Measurements from ENCODE around the gene USP22. TPM values are rescaled to one million over a fixed set of nuclear protein-coding genes. Genes with fewer than 3 reads are reported as not detected.

The USP22 gene
- total RNA-seq, 4 donors from 2014 or later = 120 to 258 (median 143) TPM

- in situ Hi-C loops (cut with MboI; ENCODE audit: low sequenced_read_pairs in 4 of 4) = no loop called here
- Histone ChIP-seq H3K27me3 (no peaks in the 10 kb centered on the region), H3K4me3 (no peak overlapping the region), H3K36me3 (no peaks in the 10 kb centered on the region), H3K27ac (no peak overlapping the region), H3K4me1 (peaks cover 0 to 7% of the 10 kb centered on the region in 2 donors), H3K9me3 (no peaks in the 10 kb centered on the region)
- intact Hi-C loops (cut with DNase I; ENCODE audit: low total_unique reads) = no loop called here
- TF ChIP-seq CTCF (IDR thresholded peaks at IDR 0.05 in 4 of 5, conservative IDR thresholded peaks at IDR 0.05 in 1 of 5) (no peak), POLR2A (IDR thresholded peaks at IDR 0.05) (no peak)
- no peak for ATAC-seq
- DNase-seq = no peak
These were observed 67.2 kb downstream of the USP22 start for GRCh38 chr17:20975566-20975965.

- no peaks in the 10 kb centered on the region for H3K27me3 ChIP-seq
- no peaks in the 10 kb centered on the region for H3K36me3 ChIP-seq
- no peak overlapping the region for H3K4me3 ChIP-seq
- H3K27ac ChIP-seq = no peak overlapping the region
- in situ Hi-C loops (cut with MboI; ENCODE audit: low sequenced_read_pairs in 4 of 4) (no loop called here), intact Hi-C loops (cut with DNase I; ENCODE audit: low total_unique reads) (no loop called here)
- no peaks in the 10 kb centered on the region for H3K9me3 ChIP-seq
- TF ChIP-seq POLR2A (IDR thresholded peaks at IDR 0.05) (no peak), CTCF (IDR thresholded peaks at IDR 0.05 in 4 of 5, conservative IDR thresholded peaks at IDR 0.05 in 1 of 5) (no peak)
- DNase-seq = no peak
- H3K4me1 ChIP-seq = peaks cover 0 to 7% of the 10 kb centered on the region in 2 donors
- no peak for ATAC-seq
These were observed 72.5 kb downstream of the USP22 start for GRCh38 chr17:20970329-20970728.

- Histone ChIP-seq H3K27me3 (no peaks in the 10 kb centered on the region), H3K4me1 (peaks cover 0 to 7% of the 10 kb centered on the region in 2 donors), H3K27ac (no peak overlapping the region), H3K36me3 (no peaks in the 10 kb centered on the region), H3K9me3 (no peaks in the 10 kb centered on the region), H3K4me3 (no peak overlapping the region)
- intact Hi-C loops (cut with DNase I; ENCODE audit: low total_unique reads) = no loop called here
- ATAC-seq = no peak
- TF ChIP-seq CTCF (IDR thresholded peaks at IDR 0.05 in 4 of 5, conservative IDR thresholded peaks at IDR 0.05 in 1 of 5) (no peak), POLR2A (IDR thresholded peaks at IDR 0.05) (no peak)
- in situ Hi-C loops (cut with MboI; ENCODE audit: low sequenced_read_pairs in 4 of 4) = no loop called here
- no peak for DNase-seq
These were observed 73.7 kb downstream of the USP22 start for GRCh38 chr17:20968913-20969616.

GRCh38 chr17:20967776-20968175 is 75.0 kb downstream of the USP22 start:
- in situ Hi-C loops (cut with MboI; ENCODE audit: low sequenced_read_pairs in 4 of 4) (no loop called here), intact Hi-C loops (cut with DNase I; ENCODE audit: low total_unique reads) (no loop called here)
- no peak for TF ChIP-seq POLR2A (IDR thresholded peaks at IDR 0.05)
- TF ChIP-seq CTCF (IDR thresholded peaks at IDR 0.05 in 4 of 5, conservative IDR thresholded peaks at IDR 0.05 in 1 of 5) = no peak
- Histone ChIP-seq H3K4me3 (no peak overlapping the region), H3K27ac (no peak overlapping the region), H3K36me3 (no peaks in the 10 kb centered on the region), H3K4me1 (peaks cover 0 to 7% of the 10 kb centered on the region in 2 donors), H3K9me3 (no peaks in the 10 kb centered on the region), H3K27me3 (no peaks in the 10 kb centered on the region)
- DNase-seq (no peak), ATAC-seq (no peak)

GRCh38 chr17:20966870-20967269 is 75.9 kb downstream of the USP22 start:
- H3K4me3 ChIP-seq = no peak overlapping the region
- H3K36me3 ChIP-seq = no peaks in the 10 kb centered on the region
- no peaks in the 10 kb centered on the region for H3K9me3 ChIP-seq
- intact Hi-C loops (cut with DNase I; ENCODE audit: low total_unique reads) = no loop called here
- H3K4me1 ChIP-seq = peaks cover 0 to 7% of the 10 kb centered on the region in 2 donors
- H3K27me3 ChIP-seq = no peaks in the 10 kb centered on the region
- DNase-seq (no peak), ATAC-seq (no peak)
- TF ChIP-seq POLR2A (IDR thresholded peaks at IDR 0.05) = no peak
- TF ChIP-seq CTCF (IDR thresholded peaks at IDR 0.05 in 4 of 5, conservative IDR thresholded peaks at IDR 0.05 in 1 of 5) = no peak
- no peak overlapping the region for H3K27ac ChIP-seq
- in situ Hi-C loops (cut with MboI; ENCODE audit: low sequenced_read_pairs in 4 of 4) = no loop called here

All from gastrocnemius medialis (tissue), 4 donors.